ENCODE results near the gene OCA2.

DNA sequence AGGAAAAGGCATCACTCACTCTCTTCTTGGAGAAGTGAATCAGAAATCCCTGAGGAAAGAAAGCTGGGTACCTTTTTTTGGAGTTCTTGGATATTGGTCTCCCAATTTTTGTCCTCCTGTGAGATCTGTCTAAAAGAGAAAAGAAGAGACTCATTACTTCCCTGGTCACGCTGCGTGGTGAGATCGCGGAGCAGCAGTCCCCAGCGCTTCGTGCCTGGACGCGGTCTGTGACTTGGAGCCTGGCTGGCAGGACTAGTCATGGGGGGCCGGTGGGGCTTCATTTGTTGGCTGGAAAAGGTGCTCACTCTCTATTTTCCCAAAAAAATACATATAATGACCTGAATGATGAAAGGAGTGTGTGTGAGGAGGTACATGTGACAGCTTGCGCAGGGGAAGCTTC lies 144.0 kb downstream of the OCA2 start:
- TF ChIP-seq POLR2A (IDR thresholded peaks at IDR 0.05; ENCODE audit: low read depth) (no peak), POLR2AphosphoS5 (IDR thresholded peaks at IDR 0.05) (no peak)
- TF ChIP-seq, protein P1, sequence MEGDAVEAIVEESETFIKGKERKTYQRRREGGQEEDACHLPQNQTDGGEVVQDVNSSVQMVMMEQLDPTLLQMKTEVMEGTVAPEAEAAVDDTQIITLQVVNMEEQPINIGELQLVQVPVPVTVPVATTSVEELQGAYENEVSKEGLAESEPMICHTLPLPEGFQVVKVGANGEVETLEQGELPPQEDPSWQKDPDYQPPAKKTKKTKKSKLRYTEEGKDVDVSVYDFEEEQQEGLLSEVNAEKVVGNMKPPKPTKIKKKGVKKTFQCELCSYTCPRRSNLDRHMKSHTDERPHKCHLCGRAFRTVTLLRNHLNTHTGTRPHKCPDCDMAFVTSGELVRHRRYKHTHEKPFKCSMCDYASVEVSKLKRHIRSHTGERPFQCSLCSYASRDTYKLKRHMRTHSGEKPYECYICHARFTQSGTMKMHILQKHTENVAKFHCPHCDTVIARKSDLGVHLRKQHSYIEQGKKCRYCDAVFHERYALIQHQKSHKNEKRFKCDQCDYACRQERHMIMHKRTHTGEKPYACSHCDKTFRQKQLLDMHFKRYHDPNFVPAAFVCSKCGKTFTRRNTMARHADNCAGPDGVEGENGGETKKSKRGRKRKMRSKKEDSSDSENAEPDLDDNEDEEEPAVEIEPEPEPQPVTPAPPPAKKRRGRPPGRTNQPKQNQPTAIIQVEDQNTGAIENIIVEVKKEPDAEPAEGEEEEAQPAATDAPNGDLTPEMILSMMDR (IDR thresholded peaks at IDR 0.05): no peak
